Activated T-cell treated with anti-CD3 and anti-CD28 coated beads for 48 hours (primary cell): ENCODE results near the gene PIEZO2.
"Not testable (repeated sequence)": the region's sequence is repeated elsewhere in the genome, so short reads cannot be mapped to it uniquely, and the experiment has no call there.

Experiments
- DNase-seq: peaks from one replicate; pipeline ENCODE4 v3.0.0-alpha.2; 2020; ENCODE audit warnings: low read depth

PIEZO2 gene

GRCh38 chr18:10973567-10974203 is 175.7 kb downstream of the PIEZO2 start:
- DNase-seq: no peak

- DNase-seq: no peak
Observed at GRCh38 chr18:10971717-10972116, 177.7 kb downstream of the PIEZO2 start.

DNA sequence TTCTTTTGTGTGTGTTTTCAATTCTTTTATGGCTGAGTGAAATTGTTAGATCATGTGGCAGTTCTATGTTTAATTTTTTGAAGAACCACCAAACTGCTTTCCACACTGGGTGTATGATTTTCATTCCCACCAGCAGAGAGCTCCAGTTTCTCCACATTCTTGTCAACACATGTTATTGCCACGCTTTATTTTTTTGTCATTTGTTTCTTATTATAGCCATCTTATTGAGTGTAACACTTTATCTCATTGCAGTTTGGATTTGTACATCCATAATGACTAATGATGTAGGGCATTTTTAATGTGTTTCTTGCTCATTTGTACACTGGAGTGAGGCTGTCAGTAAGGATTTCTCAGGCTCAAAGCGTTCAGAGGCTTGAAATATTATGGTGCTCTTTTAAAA is 184.2 kb downstream of the PIEZO2 start:
- DNase-seq: no peak

DNA sequence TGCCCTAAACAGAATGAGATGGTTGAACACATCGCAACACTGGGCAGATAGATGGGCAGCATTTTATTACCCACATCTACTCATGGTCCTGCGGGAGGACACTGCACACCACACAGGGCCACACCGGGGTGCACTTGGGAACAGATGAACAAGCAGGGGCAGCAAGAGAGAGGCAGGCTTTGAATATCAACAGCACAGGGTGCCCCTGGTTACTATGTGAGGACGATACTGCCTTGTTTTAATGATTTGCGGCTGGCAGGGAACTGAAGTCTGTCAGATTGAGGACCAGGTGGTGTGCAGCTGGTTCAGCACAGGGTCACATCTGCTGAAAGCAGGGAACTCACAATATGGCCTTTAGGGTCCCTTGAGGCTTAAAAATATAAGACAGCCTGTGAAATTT is 195.7 kb downstream of the PIEZO2 start:
- no peak for DNase-seq

DNA sequence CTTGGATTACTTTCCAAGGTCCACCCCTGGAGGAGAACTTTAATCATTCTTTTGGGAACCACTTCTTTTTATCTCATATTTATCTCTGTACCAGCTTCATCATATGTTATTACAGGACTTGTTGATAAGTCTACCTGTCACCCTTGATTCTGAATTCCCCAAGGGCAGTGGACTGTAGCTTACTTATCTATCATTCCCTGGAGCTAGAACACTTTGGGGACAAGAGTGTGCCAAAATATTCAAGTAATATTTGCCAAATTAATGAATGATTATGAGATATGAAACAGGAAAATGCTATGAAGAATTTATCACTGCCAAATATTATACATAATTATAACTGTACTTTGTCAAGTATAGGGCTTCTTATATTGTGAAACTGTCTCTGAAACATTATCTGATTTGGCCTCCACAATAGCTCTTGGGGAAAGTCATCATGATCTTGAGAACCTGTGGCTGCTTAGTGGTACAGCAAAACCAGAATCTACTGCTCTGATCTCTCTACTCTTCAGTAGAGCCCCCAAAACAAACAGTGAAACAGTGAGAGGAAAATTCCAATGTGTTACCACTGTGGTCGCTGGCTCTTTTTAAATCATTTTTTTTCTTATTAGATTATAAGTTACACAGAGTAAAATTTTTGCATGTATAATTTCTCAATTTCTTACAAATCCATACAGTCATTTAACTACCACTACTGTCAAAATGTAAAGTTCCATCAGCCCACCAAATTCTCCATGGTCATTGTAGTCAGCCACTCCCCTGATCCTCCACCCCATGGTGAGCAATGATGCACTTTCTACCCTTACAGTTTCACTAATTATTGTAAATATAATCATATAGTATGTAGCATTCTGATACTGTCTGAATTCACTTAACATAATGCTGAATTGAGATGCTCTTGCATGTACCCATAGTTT is 197.5 kb downstream of the PIEZO2 start:
- DNase-seq: no peak

- no peak for DNase-seq
Observed at GRCh38 chr18:10950876-10951630, 198.3 kb downstream of the PIEZO2 start.

- DNase-seq: no peak
Observed at GRCh38 chr18:10950080-10950875, 199.1 kb downstream of the PIEZO2 start.

GRCh38 chr18:10949655-10950054 is 199.7 kb downstream of the PIEZO2 start:
- DNase-seq: no peak

GRCh38 chr18:10948421-10948820 is 200.9 kb downstream of the PIEZO2 start:
- no peak for DNase-seq

DNA sequence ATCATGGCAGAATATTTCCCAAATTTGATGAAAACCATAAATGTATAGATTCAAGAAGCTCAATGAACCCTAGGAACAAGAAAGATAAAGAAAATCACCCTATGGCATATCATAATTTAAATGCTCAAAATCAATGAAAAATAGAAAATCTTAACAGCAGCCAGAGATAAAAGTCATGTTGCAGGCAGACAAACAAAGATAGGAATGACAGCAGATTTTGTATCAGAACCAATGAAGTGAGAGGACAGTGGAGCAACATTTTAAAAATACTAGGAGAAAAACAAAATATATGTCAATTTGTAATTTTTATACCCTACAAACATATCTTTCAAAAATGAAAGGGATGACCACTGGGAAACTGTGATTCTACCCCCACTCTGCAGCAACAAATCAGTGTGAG is 203.3 kb downstream of the PIEZO2 start:
- DNase-seq: no peak

- DNase-seq: no peak
Observed at GRCh38 chr18:10942998-10943397, 206.4 kb downstream of the PIEZO2 start.

GRCh38 chr18:10939822-10940221 is 209.5 kb downstream of the PIEZO2 start:
- no peak for DNase-seq

DNA sequence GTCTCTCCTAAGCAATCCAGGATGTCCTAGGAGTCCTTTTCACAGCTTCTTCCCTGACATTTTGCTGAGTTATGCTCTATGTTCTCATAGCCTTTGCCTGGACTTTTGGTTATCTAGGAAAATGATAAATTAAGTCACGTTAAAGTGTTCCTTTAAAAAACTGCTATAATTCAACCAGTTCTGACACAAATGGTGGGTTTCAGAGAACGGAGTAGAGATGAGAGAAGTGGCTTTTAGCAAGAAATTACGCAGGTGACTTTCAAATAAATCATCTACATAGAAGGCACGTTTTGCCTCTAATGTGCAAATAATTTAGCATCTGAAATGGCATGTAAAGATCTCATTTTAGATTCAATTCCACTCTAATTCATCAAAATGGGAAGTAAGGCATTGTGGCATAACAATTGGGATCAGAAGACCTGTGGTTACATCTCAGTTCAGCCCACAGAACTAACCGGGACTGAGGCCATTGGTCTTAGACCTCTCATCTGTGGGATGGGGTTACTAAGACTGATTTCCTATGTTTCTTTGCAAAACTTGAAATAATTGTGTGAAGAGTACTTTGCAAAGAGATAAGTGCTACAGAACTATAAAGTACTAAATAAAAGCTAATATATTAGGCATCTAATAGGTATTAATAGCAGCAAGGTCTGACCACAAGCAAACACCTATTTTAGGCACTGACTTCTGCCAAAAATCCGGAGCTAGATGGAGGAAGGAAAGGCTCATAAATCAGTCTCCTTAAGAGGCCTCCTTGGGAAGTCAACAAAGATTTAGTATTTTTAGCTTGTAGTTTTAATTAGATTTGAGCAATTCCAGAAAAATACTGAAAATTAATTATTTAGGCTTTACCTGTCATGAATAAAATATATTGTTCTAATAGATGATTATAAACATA is 211.4 kb downstream of the PIEZO2 start:
- no peak for DNase-seq

GRCh38 chr18:10936176-10937053 is 213.0 kb downstream of the PIEZO2 start:
- DNase-seq: no peak

- no peak for DNase-seq
Observed at GRCh38 chr18:10935588-10935987, 213.8 kb downstream of the PIEZO2 start.

- not testable (repeated sequence) for DNase-seq
Observed at GRCh38 chr18:10933648-10934047, 215.7 kb downstream of the PIEZO2 start.

GRCh38 chr18:10930076-10930475 is 219.3 kb downstream of the PIEZO2 start:
- no peak for DNase-seq

DNA sequence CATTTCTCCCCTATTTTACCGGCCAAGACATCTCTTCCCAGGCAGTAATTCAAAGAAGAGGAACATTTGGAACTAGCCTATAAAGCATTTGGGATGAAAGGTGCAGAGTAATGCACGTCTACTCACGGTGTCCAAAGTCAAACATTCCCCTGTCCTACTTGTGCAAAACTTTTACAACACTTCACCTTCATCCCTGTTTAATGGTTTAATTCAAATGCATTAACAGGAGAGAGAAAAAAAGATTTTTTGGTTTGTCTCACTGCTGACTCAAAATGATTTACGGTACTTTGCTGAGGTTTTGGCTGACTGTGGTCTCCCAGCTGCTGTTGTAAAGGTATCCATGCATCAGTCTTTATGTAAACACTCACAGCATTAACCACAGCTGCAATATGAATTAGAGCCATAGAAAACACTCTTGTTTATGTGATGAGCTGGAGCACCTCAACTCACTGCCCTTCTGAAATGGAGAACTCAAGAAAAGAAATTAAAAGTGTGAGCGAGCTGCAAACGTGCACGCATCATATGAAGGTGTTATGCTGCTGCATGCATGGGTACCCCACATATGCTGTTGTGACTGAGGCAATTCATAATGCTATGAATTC is 220.5 kb downstream of the PIEZO2 start:
- no peak for DNase-seq

DNA sequence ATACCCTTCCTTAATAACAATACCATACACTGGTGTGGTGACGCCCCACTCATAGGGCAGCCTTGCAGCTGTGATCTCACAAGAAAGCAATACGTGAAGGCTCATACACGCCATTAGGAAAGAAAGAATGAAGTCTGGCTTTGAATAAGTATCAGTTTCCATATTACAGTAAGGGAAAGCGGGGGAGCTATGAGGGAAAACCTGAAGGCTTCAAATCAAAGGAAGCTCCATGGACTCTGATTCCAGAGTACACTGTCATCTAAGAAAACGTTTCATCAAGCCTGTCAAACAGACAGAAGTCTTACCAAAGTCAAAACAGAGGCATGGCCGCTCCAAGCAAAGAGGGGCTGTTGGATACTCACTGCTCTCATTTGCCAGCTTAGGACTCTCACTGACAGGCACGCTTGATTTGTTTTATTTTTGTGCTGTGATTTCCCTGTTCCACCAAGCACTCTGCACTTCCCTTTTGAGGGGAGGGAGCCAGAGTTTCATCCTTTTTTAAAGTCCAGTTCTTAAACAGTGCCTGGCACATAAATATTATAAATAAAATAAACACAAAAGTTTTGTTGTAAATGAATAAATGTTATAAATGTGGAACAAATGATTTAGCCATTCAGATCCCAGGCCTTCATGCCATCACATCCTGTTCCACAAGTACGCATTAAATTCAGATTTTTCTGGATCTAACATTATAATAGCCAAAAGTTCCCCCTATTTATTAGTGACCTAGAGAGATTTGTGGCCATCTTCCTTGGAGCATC is 221.2 kb downstream of the PIEZO2 start:
- DNase-seq: no peak
